ENCODE data around the gene LRRC38. TPM values are rescaled to one million over a fixed set of nuclear protein-coding genes. Genes with fewer than 3 reads are reported as not detected.
A peak's percentile ranks its signal among the peaks of the same experiment; 100 is the strongest.

LRRC38 gene
- total and polyA plus RNA-seq, 2 of the 4 experiments (the other 2 are of a cell fraction) = not detected

- ChIA-PET CTCF (no interaction called here), POLR2A (ENCODE audit: unreplicated experiment) (interaction anchor here (0.6 kb wide), 1 partner anchor 22 kb away, joined by 3 read pairs; no protein-coding TSS in a partner anchor)
- Histone ChIP-seq H3K18ac (ENCODE audit: low read depth, low read length) (no peak overlapping the region), H3K27ac (ENCODE audit: insufficient read depth, low read length) (no peak overlapping the region), H3K79me1 (ENCODE audit: low read depth in 1 of 2, low read length in 2 of 2) (no peaks in the 10 kb centered on the region), H3K23ac (ENCODE audit: low read depth, low read length) (no peak overlapping the region), H2AK5ac (ENCODE audit: low read depth, low read length) (no peak overlapping the region), H4K5ac (ENCODE audit: low read depth, low read length) (no peak overlapping the region), H2BK5ac (ENCODE audit: low read depth, low read length, poor library complexity, severe bottlenecking) (no peak overlapping the region), H3K56ac (ENCODE audit: extremely low read depth, insufficient read depth, low read length) (no peak overlapping the region), H4K20me1 (ENCODE audit: insufficient read depth, low read length) (no peaks in the 10 kb centered on the region), H2BK120ac (ENCODE audit: low read depth, low read length) (no peak overlapping the region), H3K4me3 (ENCODE audit: insufficient read depth, low read depth, low read length) (no peak overlapping the region), H3K36me3 (ENCODE audit: control insufficient read depth, insufficient read depth, low read length) (no peaks in the 10 kb centered on the region), H3K4me2 (ENCODE audit: low read depth, low read length) (no peak overlapping the region), H2BK20ac (ENCODE audit: low read depth, low read length) (no peak overlapping the region), H3K14ac (replicated peaks; ENCODE audit: low read depth, low read length) (no peak overlapping the region), H2AK9ac (replicated peaks; ENCODE audit: low read depth, low read length, poor library complexity) (peak overlapping the region; percentile 45), H3K9ac (ENCODE audit: low read depth, low read length) (no peak overlapping the region), H3K4ac (ENCODE audit: low read depth, low read length) (no peak overlapping the region), H3K27me3 (ENCODE audit: control insufficient read depth, insufficient read depth, low read length) (no peaks in the 10 kb centered on the region), H4K91ac (ENCODE audit: insufficient read depth, low read depth, low read length) (no peak overlapping the region), H3K4me1 (ENCODE audit: control insufficient read depth, insufficient read depth, low read length) (no peaks in the 10 kb centered on the region), H2BK15ac (ENCODE audit: low read depth, low read length) (no peak overlapping the region), H4K8ac (ENCODE audit: low read depth in 2 of 2, low read length in 2 of 2) (no peak overlapping the region), H3K9me1 (ENCODE audit: insufficient read depth, low read length) (no peaks in the 10 kb centered on the region), H2AFZ (replicated peaks; ENCODE audit: low read length, poor library complexity) (no peak overlapping the region), H3K9me3 (ENCODE audit: control insufficient read depth, insufficient read depth, low read length) (peaks cover 31% of the 10 kb centered on the region)
- dilution Hi-C loops (cut with HindIII; ENCODE audit: low sequenced_read_pairs, unreplicated experiment) (no loop called here), in situ Hi-C loops (cut with MboI; ENCODE audit: low sequenced_read_pairs) (no loop called here), intact Hi-C loops (cut with micrococcal nuclease) (no loop called here)
- DNase-seq (no peak), ATAC-seq (ENCODE audit: low read depth) (no peak)
- no peak for TF ChIP-seq MAFK (IDR thresholded peaks at IDR 0.05; ENCODE audit: low read depth, low read length)
- no peak for TF ChIP-seq MXI1 (IDR thresholded peaks at IDR 0.05; ENCODE audit: borderline replicate concordance, low read depth, low read length)
- no peak for TF ChIP-seq RFX5 (IDR thresholded peaks at IDR 0.05; ENCODE audit: low read depth, low read length)
- TF ChIP-seq RAD21 (IDR thresholded peaks at IDR 0.05; ENCODE audit: low read length) = no peak
- no peak for TF ChIP-seq CTCF (conservative IDR thresholded peaks at IDR 0.05; ENCODE audit: low read depth, low read length)
- no TSS peak for BruUV-seq (replicated peaks)
- 96% methylated on average over 4 of the region's 11 CpGs; no CpG with 5 or more reads in 1 of the 2 experiments for WGBS, 2 experiments (ENCODE audit: extremely low coverage in 2 of 2, insufficient read length in 1 of 2)
These were observed 34.5 kb downstream of the LRRC38 start for GRCh38 chr1:13479171-13479856.
